HepG2 (cell line): Measurements from ENCODE around the gene KITLG. TPM values are rescaled to one million over a fixed set of nuclear protein-coding genes. Genes with fewer than 3 reads are reported as not detected.

Experiments
- ATAC-seq: fragments of 200-7000 bp; cut with Tn5 transposase; 3 replicates; pipeline ENCODE4 v1.9.1; 2020; ENCODE audit warnings: mild to moderate bottlenecking, moderate library complexity
- BruUV-seq: library from RNA; stranded (reverse); fragments of 400-500 nt; replicated peaks from 2 replicates; lab custom pipeline; 2021; lab: Mats Ljungman, UMichigan
- CTCF ChIA-PET: fragments of 300-600 bp; formaldehyde crosslinking; extraction: SDS; loops from one replicate; lab custom pipeline; 2021; ENCODE audit warnings: low total read pairs, inconsistent platforms, low intra/inter-chr PET ratio; lab: Yijun Ruan, JAX
- POLR2A ChIA-PET: fragments of 350-600 bp; sonication (Branson Sonifier 250); formaldehyde crosslinking; loops from one replicate; lab custom pipeline; 2020; ENCODE audit warnings: antibody characterized with exemption, inconsistent platforms; lab: Yijun Ruan, JAX
- DNase-seq: peaks from one replicate; pipeline ENCODE4 v3.0.0-alpha.2; 2015; ENCODE audit warnings: low spot score
- FAIRE-seq: peaks from 3 replicates; lab custom pipeline; 2011; peaks lifted over from hg19 to GRCh38; lab: Jason Lieb, UNC
- H2AFZ ChIP-seq: one replicate; pipeline ENCODE4 v1.6.1; 2011; ENCODE audit warnings: low read length, inconsistent platforms
- H3K27ac ChIP-seq: fragments of 300-600 bp; 3 replicates; pipeline ENCODE4 v1.8.0; 2011; ENCODE audit warnings: mixed run types, mild to moderate bottlenecking, mixed read lengths, low read length, inconsistent platforms; ENCODE audit not compliant: insufficient read depth; ENCODE audit errors: extremely low read length
- H3K27me3 ChIP-seq, 2 experiments: fragments of 200-600 bp in 1 of 2; 2 replicates in 1 of 2; 3 replicates in 1 of 2; pipeline versions ENCODE4 v1.6.0 to v1.8.0; 2011; ENCODE audit warnings: low read length in 2 of 2, mild to moderate bottlenecking in 2 of 2, moderate library complexity in 2 of 2, inconsistent platforms in 1 of 2; ENCODE audit not compliant: insufficient read depth in 2 of 2, control insufficient read depth in 1 of 2
- H3K36me3 ChIP-seq, 2 experiments: fragments of 200-600 bp in 1 of 2; replicated peaks in 1 of 2; 2 replicates in 1 of 2; 3 replicates in 1 of 2; pipeline versions ENCODE4 v1.5.1 to v1.8.0; 2011; ENCODE audit warnings: low read length in 2 of 2, inconsistent platforms in 1 of 2; ENCODE audit not compliant: insufficient read depth in 2 of 2, control insufficient read depth in 1 of 2
- H3K4me1 ChIP-seq: 2 replicates; pipeline ENCODE4 v1.5.1; 2012; ENCODE audit warnings: low read length, inconsistent platforms; ENCODE audit not compliant: insufficient read depth
- H3K4me2 ChIP-seq: 2 replicates; pipeline ENCODE4 v1.6.0; 2011; ENCODE audit warnings: low read depth, low read length, inconsistent platforms
- H3K4me3 ChIP-seq, 3 experiments: fragments of 200-600 bp in 1 of 3; sonication (generic), shearing (Covaris generic) in 1 of 3; replicated peaks in 1 of 3; 2 replicates each; pipeline ENCODE4 v1.5.1; 2011 to 2016; ENCODE audit warnings: low read length in 3 of 3, inconsistent platforms in 2 of 3, low read depth in 2 of 3, mild to moderate bottlenecking in 2 of 3, control low read depth in 1 of 3, mixed read lengths in 1 of 3; ENCODE audit not compliant: insufficient read depth in 1 of 3
- H3K79me2 ChIP-seq: one replicate; pipeline ENCODE4 v1.6.1; 2011; ENCODE audit warnings: low read length, inconsistent platforms; ENCODE audit not compliant: insufficient read depth
- H3K9ac ChIP-seq: 2 replicates; pipeline ENCODE4 v1.6.0; 2011; ENCODE audit warnings: mild to moderate bottlenecking, low read depth, low read length, inconsistent platforms; ENCODE audit not compliant: insufficient read depth
- H3K9me3 ChIP-seq: 2 replicates; pipeline ENCODE4 v1.5.1; 2012; ENCODE audit warnings: mild to moderate bottlenecking, low read length
- H4K20me1 ChIP-seq: 2 replicates; pipeline ENCODE4 v1.6.0; 2011; ENCODE audit warnings: inconsistent platforms, mild to moderate bottlenecking, low read length, moderate library complexity; ENCODE audit not compliant: insufficient read depth
- AFF4 ChIP-seq: sonication (generic); formaldehyde crosslinking; IDR thresholded peaks from 2 replicates; pipeline ENCODE4 v1.4.0; 2020; ENCODE audit warnings: missing genetic modification reagents
- ELF4 ChIP-seq: sonication (generic); formaldehyde crosslinking; IDR thresholded peaks from 2 replicates; pipeline ENCODE4 v1.5.0; 2020; ENCODE audit warnings: missing genetic modification reagents, mild to moderate bottlenecking, moderate library complexity, borderline replicate concordance
- FOXO1 ChIP-seq: sonication (generic); formaldehyde crosslinking; IDR thresholded peaks from 2 replicates; pipeline ENCODE4 v1.4.0; 2020; ENCODE audit warnings: missing genetic modification reagents
- GLI4 ChIP-seq: sonication (generic); formaldehyde crosslinking; IDR thresholded peaks from 2 replicates; pipeline ENCODE4 v1.5.1; 2020; ENCODE audit warnings: missing genetic modification reagents, mild to moderate bottlenecking, moderate library complexity, borderline replicate concordance
- HOXA7 ChIP-seq: sonication (generic); formaldehyde crosslinking; IDR thresholded peaks from 2 replicates; pipeline ENCODE4 v1.8.1; 2022; ENCODE audit warnings: mild to moderate bottlenecking, missing genetic modification reagents, moderate library complexity
- IKZF1 ChIP-seq: fragments of 450-650 bp; IDR thresholded peaks from 2 replicates; pipeline ENCODE4 v1.7.1; 2016
- JARID2 ChIP-seq: sonication (generic); formaldehyde crosslinking; IDR thresholded peaks from 2 replicates; pipeline ENCODE4 v1.8.1; 2023; ENCODE audit warnings: missing genetic modification reagents, inconsistent platforms; ENCODE audit not compliant: insufficient replicate concordance
- KLF15 ChIP-seq: sonication (generic); formaldehyde crosslinking; IDR thresholded peaks from 2 replicates; pipeline ENCODE4 v1.8.1; 2023; ENCODE audit warnings: borderline replicate concordance, mild to moderate bottlenecking, inconsistent platforms, missing genetic modification reagents, mixed read lengths
- PRDM4 ChIP-seq: sonication (generic); formaldehyde crosslinking; IDR thresholded peaks from 2 replicates; pipeline ENCODE4 v1.9.0; 2021; ENCODE audit warnings: missing genetic modification reagents, borderline replicate concordance
- STAT5B ChIP-seq: sonication (generic); formaldehyde crosslinking; IDR thresholded peaks from 2 replicates; pipeline ENCODE4 v1.4.0; 2020; ENCODE audit warnings: missing genetic modification reagents
- YEATS4 ChIP-seq: sonication (generic); formaldehyde crosslinking; IDR thresholded peaks from 2 replicates; pipeline ENCODE4 v1.4.0; 2020; ENCODE audit warnings: missing genetic modification reagents, borderline replicate concordance
- ZNF543 ChIP-seq: sonication (generic); formaldehyde crosslinking; IDR thresholded peaks from 2 replicates; pipeline ENCODE4 v1.4.0; 2020; ENCODE audit warnings: mild to moderate bottlenecking, missing genetic modification reagents
- ZNF672 ChIP-seq: sonication (generic); formaldehyde crosslinking; IDR thresholded peaks from 2 replicates; pipeline ENCODE4 v1.8.1; 2022; ENCODE audit warnings: missing genetic modification reagents
- WGBS: methylation state at CpG from one replicate; pipeline ENCODE4 v1.1.6; 2017; ENCODE audit warnings: low lambda C conversion rate; 5-methylcytosine and 5-hydroxymethylcytosine counted together
- in situ Hi-C: cut with HindIII; loops from 2 replicates; pipeline ENCODE4 v1.10.0; 2017; ENCODE audit warnings: low pct_unique_long_range_greater_than_20kb; ENCODE audit not compliant: extremely low pct_ligation_motif_present
- intact Hi-C: fragments of 100-400 bp; cut with micrococcal nuclease; formaldehyde crosslinking; loops from one replicate; pipeline ENCODE4 v1.10.0; 2022; ENCODE audit not compliant: unreplicated experiment
- polyA plus RNA-seq, 8 experiments: library from polyadenylated mRNA; depleted of rRNA in 3 of 8; stranded (reverse) in 7 of 8; unstranded in 1 of 8; fragments of >200 nt; fragmentation: Illumina TruSeq in 4 of 8; extraction: Trizol in 4 of 8; gene quantifications; 2 replicates each; pipeline versions ENCODE4 v1.2.1 to v1.2.3, GENCODE V29; 2011 to 2016; ENCODE audit warnings: low read depth in 4 of 8, missing spikeins in 1 of 8, mixed read lengths in 1 of 8; ENCODE audit not compliant: insufficient read depth in 1 of 8
- total RNA-seq, 5 experiments: library from RNA; depleted of rRNA; stranded (reverse); fragments of >200 nt; fragmentation: Illumina TruSeq; extraction: Trizol; gene quantifications; 2 replicates each; pipeline ENCODE4 v1.2.3, GENCODE V29; 2016; ENCODE audit warnings: low read depth in 1 of 5
- TF ChIP-seq, protein P1 (sequence below): sonication (generic); formaldehyde crosslinking; IDR thresholded peaks from 2 replicates; pipeline ENCODE4 v1.8.1; 2023; ENCODE audit warnings: missing genetic modification reagents, mild to moderate bottlenecking, borderline replicate concordance
- TF ChIP-seq, protein P2 (sequence below): sonication (generic); IDR thresholded peaks from 2 replicates; pipeline ENCODE4 v1.6.1; 2016; ENCODE audit warnings: low read depth, borderline replicate concordance

Gene KITLG
- total and polyA plus RNA-seq, 2 of the 13 experiments (the other 11 are each of a cell fraction or from before 2014, with no cell fraction given), result 0.66 to 4.3 TPM

- TF ChIP-seq JARID2 (CRISPR knock-in tag) (no peak), IKZF1 (no peak), ZNF672 (CRISPR knock-in tag) (no peak), STAT5B (CRISPR knock-in tag) (no peak), HOXA7 (CRISPR knock-in tag) (no peak), KLF15 (CRISPR knock-in tag) (no peak), FOXO1 (CRISPR knock-in tag) (no peak), GLI4 (CRISPR knock-in tag) (no peak), PRDM4 (CRISPR knock-in tag) (no peak)
These were observed 57.3 kb downstream of the KITLG start (continued) for GRCh38 chr12:88522961-88523360.

DNA sequence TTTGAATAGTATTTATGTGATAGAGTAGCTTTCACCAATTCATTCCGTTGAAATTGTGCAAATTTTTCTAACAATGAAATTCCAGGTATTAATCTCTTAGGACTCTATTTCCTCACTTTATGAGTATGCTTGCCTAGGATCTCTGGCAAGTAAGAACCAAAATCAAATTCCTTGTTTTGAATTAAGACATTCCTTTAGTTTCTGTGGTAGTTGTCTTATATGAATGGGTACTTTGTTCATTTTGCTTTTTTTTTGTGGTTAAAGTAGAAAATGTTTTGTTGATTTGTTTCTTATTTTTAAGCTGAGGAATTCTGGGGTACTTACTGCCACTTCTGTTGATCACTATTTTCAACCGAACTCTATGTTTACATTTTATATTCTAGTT lies 59.8 kb downstream of the KITLG start:
- Histone ChIP-seq H3K9ac (no peak overlapping the region), H4K20me1 (no peaks in the 10 kb centered on the region), H3K9me3 (no peaks in the 10 kb centered on the region), H3K79me2 (no peaks in the 10 kb centered on the region), H3K27ac (no peak overlapping the region), H3K4me3 (no peak overlapping the region), H3K4me2 (no peak overlapping the region), H3K4me1 (no peaks in the 10 kb centered on the region), H3K27me3 (no peaks in the 10 kb centered on the region; a peak in 1 of 5 replicates), H2AFZ (no peak overlapping the region), H3K36me3 (no peaks in the 10 kb centered on the region)
- no TSS peak for BruUV-seq
- ATAC-seq (no peak), FAIRE-seq (no peak), DNase-seq (no peak)
- WGBS, result 72% methylated on average over 2 of the region's 2 CpGs
- ChIA-PET CTCF (no interaction called here), POLR2A (no interaction called here)
- in situ Hi-C loops, result no loop called here
- intact Hi-C loops, result no loop called here
- no peak for TF ChIP-seq ZNF543 (CRISPR knock-in tag)
- TF ChIP-seq, protein P1, sequence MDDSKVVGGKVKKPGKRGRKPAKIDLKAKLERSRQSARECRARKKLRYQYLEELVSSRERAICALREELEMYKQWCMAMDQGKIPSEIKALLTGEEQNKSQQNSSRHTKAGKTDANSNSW (CRISPR knock-in tag), result no peak
- TF ChIP-seq ELF4, result no peak
- TF ChIP-seq YEATS4, result no peak
- TF ChIP-seq AFF4 (CRISPR knock-in tag), result no peak
- TF ChIP-seq, protein P2, sequence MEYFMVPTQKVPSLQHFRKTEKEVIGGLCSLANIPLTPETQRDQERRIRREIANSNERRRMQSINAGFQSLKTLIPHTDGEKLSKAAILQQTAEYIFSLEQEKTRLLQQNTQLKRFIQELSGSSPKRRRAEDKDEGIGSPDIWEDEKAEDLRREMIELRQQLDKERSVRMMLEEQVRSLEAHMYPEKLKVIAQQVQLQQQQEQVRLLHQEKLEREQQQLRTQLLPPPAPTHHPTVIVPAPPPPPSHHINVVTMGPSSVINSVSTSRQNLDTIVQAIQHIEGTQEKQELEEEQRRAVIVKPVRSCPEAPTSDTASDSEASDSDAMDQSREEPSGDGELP, result no peak
